GM12878 (cell line): ENCODE results near the gene CCDC88C. TPM values are rescaled to one million over a fixed set of nuclear protein-coding genes. Genes with fewer than 3 reads are reported as not detected.

Experiments used
- ATAC-seq: fragments of 200-7000 bp; cut with Tn5 transposase; 3 replicates; pipeline ENCODE4 v1.9.1; 2020; ENCODE audit warnings: mild to moderate bottlenecking, moderate library complexity
- BruUV-seq: library from RNA; stranded (reverse); fragments of 400-500 nt; replicated peaks from 2 replicates; lab custom pipeline; 2021; lab: Mats Ljungman, UMichigan
- CTCF ChIA-PET: fragments of 300-600 bp; sonication (Branson Sonifier 250); formaldehyde crosslinking; extraction: SDS; loops from one replicate; lab custom pipeline; 2021; ENCODE audit warnings: inconsistent platforms; lab: Yijun Ruan, JAX
- POLR2A ChIA-PET: fragments of 350-600 bp; formaldehyde crosslinking; extraction: SDS; loops from one replicate; lab custom pipeline; 2021; ENCODE audit warnings: inconsistent platforms; lab: Charles Lee
- RAD21 ChIA-PET: fragments of 300-600 bp; sonication (Branson Sonifier 250); formaldehyde crosslinking; loops from one replicate; lab custom pipeline; 2023; ENCODE audit warnings: antibody characterized with exemption; ENCODE audit not compliant: unreplicated experiment; lab: Charles Lee
- SMC1A ChIA-PET: fragments of 300-600 bp; sonication (Branson Sonifier 250); formaldehyde crosslinking; loops from one replicate; lab custom pipeline; 2023; ENCODE audit not compliant: unreplicated experiment, uncharacterized antibody; lab: Charles Lee
- DNase-seq: peaks from one replicate; pipeline ENCODE4 v3.0.0-alpha.2; 2011; ENCODE audit warnings: low read depth, low spot score
- FAIRE-seq: peaks from 3 replicates; lab custom pipeline; 2011; peaks lifted over from hg19 to GRCh38; lab: Jason Lieb, UNC
- H2AFZ ChIP-seq: 2 replicates; pipeline ENCODE4 v1.6.0; 2011; ENCODE audit warnings: low read depth, low read length, control low read depth; ENCODE audit not compliant: control insufficient read depth
- H3K27ac ChIP-seq: 2 replicates; pipeline ENCODE4 v1.5.1; 2011; ENCODE audit warnings: control low read depth; ENCODE audit not compliant: control insufficient read depth, insufficient read depth
- H3K27me3 ChIP-seq, 2 experiments: replicated peaks in 1 of 2; 2 replicates each; pipeline versions ENCODE4 v1.6.0 to v1.6.1; 2011; ENCODE audit warnings: low read length in 1 of 2; ENCODE audit not compliant: control insufficient read depth in 2 of 2, insufficient read depth in 2 of 2
- H3K36me3 ChIP-seq, 2 experiments: 2 replicates each; pipeline ENCODE4 v1.5.1; 2011; ENCODE audit warnings: low read length in 1 of 2; ENCODE audit not compliant: control insufficient read depth in 2 of 2, insufficient read depth in 2 of 2
- H3K4me1 ChIP-seq: 2 replicates; pipeline ENCODE4 v1.6.1; 2011; ENCODE audit warnings: mild to moderate bottlenecking, low read length, moderate library complexity, mixed read lengths; ENCODE audit not compliant: control insufficient read depth, insufficient read depth
- H3K4me2 ChIP-seq: 2 replicates; pipeline ENCODE4 v1.6.0; 2011; ENCODE audit warnings: control low read depth; ENCODE audit not compliant: control insufficient read depth, insufficient read depth
- H3K4me3 ChIP-seq: fragments of 200-600 bp; sonication (generic); 2 replicates; pipeline ENCODE4 v1.5.1; 2016
- H3K79me2 ChIP-seq: 2 replicates; pipeline ENCODE4 v1.6.0; 2011; ENCODE audit warnings: low read length; ENCODE audit not compliant: control insufficient read depth, insufficient read depth
- H3K9ac ChIP-seq: 2 replicates; pipeline ENCODE4 v1.8.0; 2011; ENCODE audit warnings: low read length, control low read depth, mixed read lengths; ENCODE audit not compliant: control insufficient read depth, insufficient read depth
- H3K9me3 ChIP-seq: replicated peaks from 3 replicates; pipeline ENCODE4 v1.5.1; 2011; ENCODE audit warnings: mild to moderate bottlenecking, low read length; ENCODE audit not compliant: control insufficient read depth, insufficient read depth
- H4K20me1 ChIP-seq: 2 replicates; pipeline ENCODE4 v1.6.0; 2011; ENCODE audit not compliant: control insufficient read depth, insufficient read depth
- ATF7 ChIP-seq: fragments of 450-650 bp; IDR thresholded peaks from 2 replicates; pipeline ENCODE4 v1.6.1; 2016; ENCODE audit warnings: low read depth, mild to moderate bottlenecking
- CBX5 ChIP-seq: sonication (generic); IDR thresholded peaks from 2 replicates; pipeline ENCODE4 v1.6.1; 2016; ENCODE audit warnings: low read depth, moderate library complexity, mild to moderate bottlenecking, inconsistent platforms
- FOXM1 ChIP-seq: IDR thresholded peaks from 2 replicates; pipeline ENCODE4 v1.6.1; 2012; ENCODE audit warnings: low read depth, mild to moderate bottlenecking, inconsistent platforms, low read length, moderate library complexity
- IKZF1 ChIP-seq: fragments of 450-650 bp; conservative IDR thresholded peaks from 2 replicates; pipeline ENCODE4 v1.6.1; 2017; ENCODE audit warnings: antibody characterized with exemption, mild to moderate bottlenecking
- IKZF2 ChIP-seq, 2 experiments: fragments of 450-650 bp; IDR thresholded peaks; 2 replicates each; pipeline ENCODE4 v1.6.1; 2017; ENCODE audit warnings: mild to moderate bottlenecking in 2 of 2, moderate library complexity in 2 of 2
- MEF2A ChIP-seq: IDR thresholded peaks from 2 replicates; pipeline ENCODE4 v1.6.1; 2011; ENCODE audit warnings: low read depth, mild to moderate bottlenecking, low read length, moderate library complexity; ENCODE audit not compliant: insufficient read depth
- MEF2B ChIP-seq: fragments of 450-650 bp; IDR thresholded peaks from 2 replicates; pipeline ENCODE4 v1.6.1; 2018; ENCODE audit warnings: mild to moderate bottlenecking, moderate library complexity; ENCODE audit not compliant: partially characterized antibody, poor library complexity, severe bottlenecking
- NR2F1 ChIP-seq: fragments of 450-650 bp; conservative IDR thresholded peaks from 2 replicates; pipeline ENCODE4 v1.6.1; 2017; ENCODE audit warnings: mild to moderate bottlenecking
- POLR2AphosphoS5 ChIP-seq: IDR thresholded peaks from 2 replicates; pipeline ENCODE4 v1.6.1; 2011; ENCODE audit warnings: mild to moderate bottlenecking, low read length, inconsistent platforms
- RB1 ChIP-seq: fragments of 450-650 bp; formaldehyde crosslinking; IDR thresholded peaks from 2 replicates; pipeline ENCODE4 v1.6.1; 2017; ENCODE audit warnings: mild to moderate bottlenecking, borderline replicate concordance
- YY1 ChIP-seq: IDR thresholded peaks from 2 replicates; pipeline ENCODE4 v1.6.1; 2011; ENCODE audit warnings: low read depth, mild to moderate bottlenecking, low read length
- WGBS: methylation state at CpG from one replicate; pipeline ENCODE4 v1.1.6; 2016; ENCODE audit warnings: low lambda C conversion rate; ENCODE audit not compliant: insufficient replicate concordance, insufficient coverage; ENCODE audit errors: missing lambda C conversion rate; 5-methylcytosine and 5-hydroxymethylcytosine counted together
- in situ Hi-C: fragments of 300-500 bp; cut with MboI; formaldehyde crosslinking; loops from 9 replicates; pipeline ENCODE4 v1.14.3; 2018; ENCODE audit warnings: mixed read lengths
- intact Hi-C: fragments of 100-400 bp; cut with micrococcal nuclease; formaldehyde crosslinking; loops from one replicate; pipeline ENCODE4 v1.14.2; 2022; ENCODE audit not compliant: unreplicated experiment
- polyA plus RNA-seq, 11 experiments: library from polyadenylated mRNA; depleted of rRNA in 4 of 11; unstranded in 6 of 11; stranded (reverse) in 5 of 11; fragments of >200 nt; fragmentation: Nextera tagmentation in 4 of 11; fragmentation: Illumina TruSeq in 1 of 11; extraction: Ambion mirVana in 4 of 11; extraction: Trizol in 1 of 11; gene quantifications; 1 replicate in 1 of 11; 2 replicates in 10 of 11; pipeline versions ENCODE4 v1.2.1 to v1.2.3, GENCODE V29; 2011 to 2016; ENCODE audit warnings: inconsistent platforms in 2 of 11, missing spikeins in 2 of 11, low read depth in 1 of 11
- total RNA-seq, 4 experiments: library from RNA; depleted of rRNA in 3 of 4; stranded (reverse); fragments of >200 nt in 3 of 4; fragmentation: Illumina TruSeq in 1 of 4; extraction: Trizol in 1 of 4; gene quantifications; 2 replicates each; pipeline versions ENCODE4 v1.2.1 to v1.2.3, GENCODE V29; 2013 to 2021
- TF ChIP-seq, protein P1 (sequence below): fragments of 450-650 bp; IDR thresholded peaks from 2 replicates; pipeline ENCODE4 v1.6.1; 2017; ENCODE audit warnings: mild to moderate bottlenecking, low read depth, inconsistent platforms; ENCODE audit not compliant: poor library complexity, severe bottlenecking
- TF ChIP-seq, protein P2 (sequence below): fragments of 450-650 bp; IDR thresholded peaks from 2 replicates; pipeline ENCODE4 v1.6.1; 2017; ENCODE audit warnings: low read depth, mild to moderate bottlenecking, moderate library complexity
- TF ChIP-seq, protein P3 (sequence below): fragments of 150-350 bp; IDR thresholded peaks from 2 replicates; pipeline ENCODE4 v1.6.1; 2016; ENCODE audit warnings: low read depth, low read length

The CCDC88C gene
- total and polyA plus RNA-seq, 10 of the 15 experiments (the other 5 are each of a cell fraction or from before 2014, with no cell fraction given), result 4.0 to 79.6 (median 36.6) TPM

DNA sequence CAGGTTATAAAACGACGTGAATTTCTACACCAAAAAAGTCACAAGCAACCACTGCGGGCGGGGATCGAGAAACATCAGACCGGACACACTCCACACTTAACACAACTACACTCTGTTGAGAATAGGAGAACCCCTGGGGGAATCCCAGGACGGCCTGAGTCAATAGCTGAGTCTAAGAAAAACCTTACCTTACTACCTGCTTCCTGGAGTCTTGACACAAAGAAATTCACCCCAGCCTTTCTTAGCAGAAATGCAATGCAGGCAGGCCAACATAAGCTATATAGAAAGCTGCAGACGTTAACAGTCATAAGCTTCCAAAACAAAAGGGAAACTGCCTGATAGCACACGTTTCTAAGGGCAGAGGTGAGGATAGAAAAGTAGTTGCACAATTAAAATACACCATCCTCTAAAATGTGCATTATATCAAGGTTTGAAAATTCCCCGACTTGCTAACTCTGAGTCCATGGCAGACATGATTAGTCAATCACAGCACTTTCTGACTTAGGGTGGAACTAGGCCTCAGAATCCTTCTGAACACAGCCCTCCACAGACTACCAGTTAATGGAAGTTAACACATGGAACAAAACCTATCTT lies 68.0 kb downstream of the CCDC88C start:
- Histone ChIP-seq H3K36me3 (peaks cover 13 to 17% of the 10 kb centered on the region in 2 experiments), H3K4me2 (peak overlapping the region; percentile 100), H3K4me1 (peaks cover 72% of the 10 kb centered on the region), H2AFZ (no peak overlapping the region), H3K79me2 (peaks cover 84% of the 10 kb centered on the region), H4K20me1 (no peaks in the 10 kb centered on the region; the same call in 1 of the 2 replicates), H3K4me3 (peak overlapping the region; percentile 45; the same call in 1 of the 2 replicates), H3K9me3 (no peaks in the 10 kb centered on the region; the same call in 2 of the 3 replicates), H3K27ac (peak overlapping the region; percentile 98), H3K27me3 (no peaks in the 10 kb centered on the region), H3K9ac (peak overlapping the region; percentile 81)
- intact Hi-C loops, result loop anchor here (1.0 to 2.0 kb wide), 3 partner anchors 15 to 67 kb away; no protein-coding TSS in a partner anchor
- POLR2A ChIA-PET, result interaction anchor here (0.7 to 9.6 kb wide), 15 partner anchors 9 to 65 kb away, joined by 3 to 140 read pairs (median 5); partner anchors contain the start of gene CCDC88C
- SMC1A ChIA-PET, result interaction anchor here (0.7 to 13.7 kb wide), 15 partner anchors 15 to 689 kb away, joined by 3 to 349 read pairs (median 8); partner anchors contain the start of gene CCDC88C
- RAD21 ChIA-PET, result interaction anchor here (0.9 to 9.6 kb wide), 13 partner anchors 15 to 289 kb away, joined by 3 to 236 read pairs (median 18); partner anchors contain the start of genes CCDC88C and RPS6KA5
- BruUV-seq, result TSS peak; percentile 77
- peak; percentile 76 for ATAC-seq
- in situ Hi-C loops, result loop anchor here (25.0 kb wide), 1 partner anchor 1413 kb away; no protein-coding TSS in a partner anchor
- 0% methylated on average over 10 of the region's 10 CpGs for WGBS
- DNase-seq, result peak; percentile 85
- CTCF ChIA-PET, result interaction anchor here (0.7 to 6.1 kb wide), 11 partner anchors 14 to 120 kb away, joined by 3 to 69 read pairs (median 7); partner anchors contain the start of gene CCDC88C
- peak; percentile 7 for FAIRE-seq
- 0 out of 2 replicates have a peak, but pooled peaks have one; percentile 2 for TF ChIP-seq CBX5
- TF ChIP-seq IKZF2 (IDR thresholded peaks at IDR 0.05), result peak in 1 of 2 experiments; percentile 8; a peak in 1 of 4 replicates
- TF ChIP-seq NR2F1, result peak; percentile 67
- TF ChIP-seq IKZF1, result 0 out of 2 replicates have a peak, but pooled peaks have one; percentile 29
- TF ChIP-seq MEF2B, result peak; percentile 67
- 0 out of 2 replicates have a peak, but pooled peaks have one; percentile 27 for TF ChIP-seq RB1
- TF ChIP-seq POLR2AphosphoS5, result peak; percentile 54; the same call in 1 of the 2 replicates
- TF ChIP-seq, protein P1, sequence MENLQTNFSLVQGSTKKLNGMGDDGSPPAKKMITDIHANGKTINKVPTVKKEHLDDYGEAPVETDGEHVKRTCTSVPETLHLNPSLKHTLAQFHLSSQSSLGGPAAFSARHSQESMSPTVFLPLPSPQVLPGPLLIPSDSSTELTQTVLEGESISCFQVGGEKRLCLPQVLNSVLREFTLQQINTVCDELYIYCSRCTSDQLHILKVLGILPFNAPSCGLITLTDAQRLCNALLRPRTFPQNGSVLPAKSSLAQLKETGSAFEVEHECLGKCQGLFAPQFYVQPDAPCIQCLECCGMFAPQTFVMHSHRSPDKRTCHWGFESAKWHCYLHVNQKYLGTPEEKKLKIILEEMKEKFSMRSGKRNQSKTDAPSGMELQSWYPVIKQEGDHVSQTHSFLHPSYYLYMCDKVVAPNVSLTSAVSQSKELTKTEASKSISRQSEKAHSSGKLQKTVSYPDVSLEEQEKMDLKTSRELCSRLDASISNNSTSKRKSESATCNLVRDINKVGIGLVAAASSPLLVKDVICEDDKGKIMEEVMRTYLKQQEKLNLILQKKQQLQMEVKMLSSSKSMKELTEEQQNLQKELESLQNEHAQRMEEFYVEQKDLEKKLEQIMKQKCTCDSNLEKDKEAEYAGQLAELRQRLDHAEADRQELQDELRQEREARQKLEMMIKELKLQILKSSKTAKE, result peak; percentile 63
- TF ChIP-seq FOXM1, result peak; percentile 44; the same call in 1 of the 2 replicates
- peak; percentile 45 for TF ChIP-seq ATF7
- 0 out of 2 replicates have a peak, but pooled peaks have one; percentile 11 for TF ChIP-seq YY1
- TF ChIP-seq, protein P2, sequence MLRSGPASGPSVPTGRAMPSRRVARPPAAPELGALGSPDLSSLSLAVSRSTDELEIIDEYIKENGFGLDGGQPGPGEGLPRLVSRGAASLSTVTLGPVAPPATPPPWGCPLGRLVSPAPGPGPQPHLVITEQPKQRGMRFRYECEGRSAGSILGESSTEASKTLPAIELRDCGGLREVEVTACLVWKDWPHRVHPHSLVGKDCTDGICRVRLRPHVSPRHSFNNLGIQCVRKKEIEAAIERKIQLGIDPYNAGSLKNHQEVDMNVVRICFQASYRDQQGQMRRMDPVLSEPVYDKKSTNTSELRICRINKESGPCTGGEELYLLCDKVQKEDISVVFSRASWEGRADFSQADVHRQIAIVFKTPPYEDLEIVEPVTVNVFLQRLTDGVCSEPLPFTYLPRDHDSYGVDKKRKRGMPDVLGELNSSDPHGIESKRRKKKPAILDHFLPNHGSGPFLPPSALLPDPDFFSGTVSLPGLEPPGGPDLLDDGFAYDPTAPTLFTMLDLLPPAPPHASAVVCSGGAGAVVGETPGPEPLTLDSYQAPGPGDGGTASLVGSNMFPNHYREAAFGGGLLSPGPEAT, result peak; percentile 75
- TF ChIP-seq, protein P3, sequence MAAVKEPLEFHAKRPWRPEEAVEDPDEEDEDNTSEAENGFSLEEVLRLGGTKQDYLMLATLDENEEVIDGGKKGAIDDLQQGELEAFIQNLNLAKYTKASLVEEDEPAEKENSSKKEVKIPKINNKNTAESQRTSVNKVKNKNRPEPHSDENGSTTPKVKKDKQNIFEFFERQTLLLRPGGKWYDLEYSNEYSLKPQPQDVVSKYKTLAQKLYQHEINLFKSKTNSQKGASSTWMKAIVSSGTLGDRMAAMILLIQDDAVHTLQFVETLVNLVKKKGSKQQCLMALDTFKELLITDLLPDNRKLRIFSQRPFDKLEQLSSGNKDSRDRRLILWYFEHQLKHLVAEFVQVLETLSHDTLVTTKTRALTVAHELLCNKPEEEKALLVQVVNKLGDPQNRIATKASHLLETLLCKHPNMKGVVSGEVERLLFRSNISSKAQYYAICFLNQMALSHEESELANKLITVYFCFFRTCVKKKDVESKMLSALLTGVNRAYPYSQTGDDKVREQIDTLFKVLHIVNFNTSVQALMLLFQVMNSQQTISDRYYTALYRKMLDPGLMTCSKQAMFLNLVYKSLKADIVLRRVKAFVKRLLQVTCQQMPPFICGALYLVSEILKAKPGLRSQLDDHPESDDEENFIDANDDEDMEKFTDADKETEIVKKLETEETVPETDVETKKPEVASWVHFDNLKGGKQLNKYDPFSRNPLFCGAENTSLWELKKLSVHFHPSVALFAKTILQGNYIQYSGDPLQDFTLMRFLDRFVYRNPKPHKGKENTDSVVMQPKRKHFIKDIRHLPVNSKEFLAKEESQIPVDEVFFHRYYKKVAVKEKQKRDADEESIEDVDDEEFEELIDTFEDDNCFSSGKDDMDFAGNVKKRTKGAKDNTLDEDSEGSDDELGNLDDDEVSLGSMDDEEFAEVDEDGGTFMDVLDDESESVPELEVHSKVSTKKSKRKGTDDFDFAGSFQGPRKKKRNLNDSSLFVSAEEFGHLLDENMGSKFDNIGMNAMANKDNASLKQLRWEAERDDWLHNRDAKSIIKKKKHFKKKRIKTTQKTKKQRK, result no peak
- no peak; the same call in 1 of the 2 replicates for TF ChIP-seq MEF2A
